Activated CD4-positive, alpha-beta T cell treated with anti-CD3 and anti-CD28 coated beads, Interleukin-2, amount 50 U/mL, for 24 hours (primary cell): Measurements from ENCODE around the gene MESP2.
"Not testable (repeated sequence)": the region's sequence is repeated elsewhere in the genome, so short reads cannot be mapped to it uniquely, and the experiment has no call there.

ENCODE experiments used
- DNase-seq, 2 donors: peaks; one replicate each; pipeline ENCODE4 v3.0.0-alpha.2; 2020; ENCODE audit warnings: low read depth in 1 of 2, low spot score in 1 of 2

Gene MESP2

DNA sequence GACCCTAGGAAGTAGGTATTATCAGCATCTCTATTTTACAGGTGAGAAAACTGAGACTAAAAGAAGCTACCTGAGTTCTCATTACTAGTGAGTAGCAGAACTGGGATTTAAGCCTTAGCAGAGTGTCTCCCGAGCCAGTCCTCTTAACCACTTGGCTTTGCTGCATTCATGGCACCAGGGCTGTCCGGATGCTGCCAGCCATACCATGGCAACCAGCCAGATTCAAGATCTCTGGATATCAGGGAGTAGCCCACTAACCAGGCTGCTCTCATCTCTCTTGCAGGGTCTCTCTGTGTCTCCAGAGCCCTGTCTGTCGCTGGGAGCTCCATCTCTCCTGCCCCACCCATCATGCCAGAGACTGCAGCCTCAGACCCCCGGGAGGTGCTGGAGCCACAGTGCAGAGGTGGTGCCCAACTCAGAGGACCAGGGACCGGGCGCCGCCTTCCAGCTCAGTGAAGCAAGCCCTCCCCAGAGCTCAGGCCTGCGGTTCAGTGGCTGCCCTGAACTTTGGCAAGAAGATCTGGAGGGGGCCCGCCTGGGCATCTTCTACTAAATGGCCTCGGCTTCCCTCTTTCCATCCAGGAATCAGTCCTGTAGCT is 1.7 kb downstream of the MESP2 start:
- no peak for DNase-seq

DNA sequence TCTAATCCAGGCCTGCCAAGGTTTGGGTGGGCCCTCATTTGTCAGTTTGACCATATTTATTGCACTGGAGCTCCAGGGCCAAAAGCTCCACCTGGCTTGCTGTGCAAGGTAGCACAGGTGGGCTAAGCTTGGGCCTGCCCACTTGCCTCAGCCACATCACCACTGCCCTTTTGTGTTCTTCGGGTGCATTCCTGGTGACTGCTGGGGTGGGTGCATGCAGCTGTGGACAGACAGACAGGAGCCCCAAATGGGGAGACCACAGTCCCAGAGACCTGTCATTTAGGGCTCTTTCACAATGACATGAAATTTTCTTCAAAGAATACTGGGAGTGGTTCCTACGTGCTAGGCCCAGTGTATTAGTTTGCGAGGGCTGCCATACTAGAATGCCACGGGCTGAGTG is 2.7 kb downstream of the MESP2 start:
- no peak for DNase-seq

DNA sequence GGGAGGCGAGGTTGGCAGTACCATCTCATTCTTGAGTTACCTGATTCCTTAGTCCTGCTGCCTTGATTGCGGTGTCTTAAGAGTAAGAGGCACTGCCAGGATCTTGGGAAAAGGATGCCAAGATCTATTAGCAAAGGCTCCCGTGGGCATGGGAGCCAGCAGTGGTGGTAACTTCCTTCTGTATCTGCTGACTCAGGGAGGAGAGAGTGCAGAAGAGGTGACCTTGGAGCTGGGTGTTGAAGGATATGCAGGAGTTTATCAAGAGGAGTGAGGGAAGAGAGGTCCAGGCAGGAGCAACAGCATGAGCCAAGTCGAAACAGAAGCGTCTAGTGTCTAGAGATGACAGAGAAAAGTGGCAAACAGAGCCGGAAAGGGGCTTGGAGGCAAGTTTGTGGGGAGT is 4.5 kb downstream of the MESP2 start:
- no peak for DNase-seq

DNA sequence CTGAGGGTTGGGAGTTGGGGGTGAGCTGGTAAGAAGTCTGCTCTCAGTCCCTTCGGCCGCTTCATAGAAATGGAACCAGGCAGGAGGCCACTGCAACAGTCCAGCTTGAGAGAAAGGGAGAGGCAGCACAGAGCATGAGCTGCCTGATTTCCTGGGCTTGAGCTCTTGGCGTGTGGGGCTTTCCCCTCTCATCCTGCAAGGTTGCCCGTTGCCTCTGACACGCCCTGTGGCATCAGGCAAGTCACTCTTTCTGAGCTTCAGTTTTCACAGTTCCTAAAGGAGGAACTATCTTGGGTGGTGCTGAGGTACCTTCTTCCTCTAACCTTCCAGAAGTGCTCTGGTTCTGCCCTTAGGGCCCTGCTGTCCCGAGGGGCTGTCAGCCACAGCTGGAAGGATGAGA is 4.9 kb downstream of the MESP2 start:
- DNase-seq, result no peak

DNA sequence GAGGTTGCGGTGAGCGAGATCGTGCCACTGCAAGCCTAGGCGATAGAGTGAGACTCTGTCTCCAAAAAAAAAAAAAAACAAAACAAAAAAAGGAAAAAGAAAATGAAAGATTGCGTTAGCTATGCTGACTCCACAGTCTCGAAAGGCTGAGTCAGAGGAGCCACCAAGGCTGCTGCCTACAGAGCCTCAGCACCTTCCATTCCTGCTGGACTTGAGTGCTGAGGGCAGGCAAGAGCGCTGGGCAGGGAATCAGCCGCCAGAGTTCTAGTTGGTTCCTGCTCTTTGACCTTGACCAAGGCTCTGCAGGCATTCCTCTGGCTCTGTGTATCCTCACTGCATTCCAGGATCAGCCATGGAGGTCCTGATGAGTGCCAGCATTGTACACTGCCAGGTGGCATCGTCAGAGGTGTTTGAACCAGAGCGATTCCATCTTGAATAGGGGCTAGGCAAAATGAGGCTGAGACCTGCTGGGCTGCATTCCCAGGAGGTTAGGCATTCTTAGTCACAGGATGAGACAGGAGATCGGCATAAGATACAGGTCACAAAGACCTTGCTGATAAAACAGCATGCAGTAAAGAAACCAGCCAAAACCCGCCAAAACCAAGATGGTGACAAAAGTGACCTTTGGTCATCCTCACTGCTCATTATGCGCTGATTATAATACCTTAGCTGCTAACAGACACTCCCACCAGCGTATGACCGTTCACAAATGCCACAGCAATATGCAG is 5.9 kb downstream of the MESP2 start:
- no peak for DNase-seq

DNA sequence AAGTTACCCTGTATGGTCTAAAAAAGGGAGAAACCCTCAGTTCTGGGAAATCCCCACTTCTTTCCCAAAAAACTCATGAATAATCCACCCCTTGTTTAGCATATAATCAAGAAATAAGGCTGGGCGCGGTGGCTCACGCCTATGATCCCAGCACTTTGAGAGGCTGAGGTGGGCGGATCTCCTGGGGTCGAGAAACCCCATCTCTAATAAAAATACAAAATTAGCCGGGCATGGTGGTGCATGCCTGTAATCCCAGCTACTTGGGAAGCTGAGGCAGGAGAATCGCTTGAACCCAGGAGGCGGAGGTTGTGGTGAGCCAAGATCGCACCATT is 6.5 kb downstream of the MESP2 start:
- not testable (repeated sequence) for DNase-seq

DNA sequence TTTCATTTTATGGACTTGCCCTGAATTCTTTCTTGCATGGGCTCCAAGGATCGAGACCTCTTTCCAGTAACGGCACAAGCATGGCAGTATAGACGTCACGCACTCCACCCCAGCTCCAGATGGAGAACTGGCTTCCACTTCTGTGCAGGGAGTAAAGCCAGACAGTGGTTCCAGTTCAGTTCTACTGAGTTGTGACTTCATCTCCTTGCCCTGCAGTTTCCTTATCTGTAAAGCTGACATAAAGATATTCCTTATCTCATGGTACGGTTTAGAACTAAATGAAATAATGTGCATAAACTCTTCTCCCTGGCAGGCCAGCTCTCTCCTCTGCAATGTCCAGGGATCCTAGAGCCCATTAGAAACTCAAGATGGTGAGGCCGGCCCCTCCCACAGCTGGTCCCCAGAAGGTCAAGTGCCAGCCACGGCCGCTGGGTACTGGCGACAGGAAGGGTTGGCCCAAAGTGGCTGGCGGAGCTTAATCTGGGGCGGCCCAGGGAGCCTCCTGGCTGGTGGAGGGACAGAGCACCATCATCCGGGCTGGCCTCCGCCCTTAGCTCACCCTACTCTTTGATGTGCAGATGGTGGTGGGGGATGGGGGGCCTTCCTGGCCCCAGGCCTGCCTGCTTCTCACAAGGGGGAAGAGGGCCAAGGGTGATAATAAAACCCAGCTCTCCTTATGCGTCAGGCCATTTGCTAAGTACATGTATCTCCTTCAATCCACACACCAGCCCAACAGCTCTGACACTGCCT is 7.2 kb downstream of the MESP2 start:
- no peak for DNase-seq

DNA sequence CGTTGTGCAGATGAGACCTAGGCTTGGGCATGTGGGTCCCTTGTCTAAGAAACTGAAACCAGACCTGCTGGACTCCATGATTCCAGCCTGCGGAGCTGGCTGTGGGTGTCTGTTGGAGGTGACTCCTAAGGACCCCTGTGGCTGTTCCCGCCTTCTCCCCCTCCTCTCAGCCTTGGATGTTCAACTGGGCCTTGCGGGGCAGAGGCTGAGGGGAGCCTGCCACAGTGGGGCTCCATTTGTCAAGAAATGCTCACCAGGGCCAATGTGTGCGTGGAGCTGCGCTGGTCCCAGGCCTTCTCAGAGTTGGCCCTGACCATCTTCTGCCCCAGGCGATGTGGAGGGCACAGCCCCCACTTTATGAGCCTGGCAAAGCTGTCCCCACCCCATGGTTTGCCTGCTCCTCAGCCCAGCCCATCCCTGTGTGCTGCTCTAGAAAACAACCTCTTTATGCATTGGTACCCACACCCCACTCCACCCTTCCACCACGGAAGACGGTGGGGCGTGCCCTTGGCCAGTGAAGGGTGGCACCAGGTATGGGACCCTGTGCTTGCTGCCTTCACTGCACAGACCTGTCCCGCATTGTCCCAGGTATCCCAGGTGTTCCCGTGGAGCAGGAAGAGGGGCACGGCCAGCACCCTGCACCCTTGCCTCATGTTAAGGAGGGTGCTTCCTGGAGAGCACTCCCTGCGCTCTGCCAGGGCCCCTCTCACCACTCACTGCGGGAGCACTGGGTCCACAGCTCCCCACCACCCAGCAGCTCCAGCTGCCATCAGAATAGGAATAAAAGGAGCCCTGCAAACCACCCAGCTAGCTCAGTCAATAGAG is 7.9 kb downstream of the MESP2 start:
- no peak for DNase-seq

DNA sequence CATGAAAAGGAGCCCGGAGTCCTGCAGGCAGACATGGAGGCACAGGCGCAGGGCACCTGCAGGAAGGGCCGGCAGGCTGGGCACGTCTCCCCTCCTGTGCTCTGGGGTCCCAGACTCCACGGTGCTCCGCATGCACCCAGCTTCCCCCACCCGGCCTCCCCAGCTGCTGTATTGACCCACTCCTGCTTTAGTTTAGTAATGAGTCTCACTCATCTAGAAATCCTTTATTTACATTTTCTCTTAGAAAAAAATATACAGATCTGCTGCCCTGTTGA is 8.5 kb downstream of the MESP2 start:
- no peak for DNase-seq

DNA sequence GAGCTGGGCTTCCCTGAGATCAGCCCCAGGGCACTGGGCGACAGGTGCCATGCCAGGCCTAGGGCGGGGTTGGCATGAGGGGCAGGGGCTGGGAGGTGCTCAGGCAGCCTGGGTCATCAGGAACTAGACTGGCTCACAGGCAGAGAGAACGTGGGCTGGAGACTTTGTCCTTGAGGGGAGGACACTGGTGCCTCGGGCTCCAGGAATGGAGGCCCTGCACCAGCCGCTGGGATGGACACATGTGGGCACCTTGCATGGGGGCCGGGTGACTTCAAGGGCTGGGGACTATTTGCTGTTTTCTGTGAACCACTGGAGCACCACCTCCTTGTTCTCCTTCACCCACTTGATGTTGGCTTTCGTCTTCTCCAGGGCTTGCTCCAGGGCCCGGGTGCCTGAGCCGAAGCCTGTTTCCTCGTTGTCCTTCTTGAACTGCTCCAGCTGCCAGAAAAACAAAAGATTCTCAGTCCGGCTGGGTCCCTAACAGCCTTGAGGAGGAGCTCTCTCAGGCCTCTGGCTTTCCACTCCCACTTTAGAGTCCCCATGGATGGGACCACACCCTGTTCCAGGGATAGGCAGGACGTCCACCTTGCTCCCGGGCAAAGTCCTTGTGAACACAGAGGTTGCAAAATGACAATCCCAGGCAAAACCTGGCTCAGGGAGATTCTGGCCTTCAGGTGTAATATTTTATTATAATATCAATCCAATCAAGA is 9.1 kb downstream of the MESP2 start:
- no peak for DNase-seq

DNA sequence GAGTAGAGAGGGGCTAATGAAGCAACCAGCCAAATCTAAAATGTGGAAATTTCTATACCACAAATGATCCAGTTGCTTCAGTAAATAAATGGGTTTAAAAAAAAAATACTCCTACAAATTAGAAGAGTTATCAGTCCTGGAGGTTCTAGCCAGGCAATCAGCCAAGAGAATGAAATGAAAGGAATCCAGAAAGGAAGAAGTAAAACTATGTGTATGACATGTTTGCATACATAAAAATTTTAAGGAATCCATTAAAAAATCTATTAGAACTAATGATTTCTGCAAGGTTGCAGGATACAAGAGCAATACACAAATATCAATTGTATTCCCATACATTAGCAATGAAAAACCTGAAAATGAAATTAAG is 9.6 kb downstream of the MESP2 start:
- DNase-seq, result no peak

DNA sequence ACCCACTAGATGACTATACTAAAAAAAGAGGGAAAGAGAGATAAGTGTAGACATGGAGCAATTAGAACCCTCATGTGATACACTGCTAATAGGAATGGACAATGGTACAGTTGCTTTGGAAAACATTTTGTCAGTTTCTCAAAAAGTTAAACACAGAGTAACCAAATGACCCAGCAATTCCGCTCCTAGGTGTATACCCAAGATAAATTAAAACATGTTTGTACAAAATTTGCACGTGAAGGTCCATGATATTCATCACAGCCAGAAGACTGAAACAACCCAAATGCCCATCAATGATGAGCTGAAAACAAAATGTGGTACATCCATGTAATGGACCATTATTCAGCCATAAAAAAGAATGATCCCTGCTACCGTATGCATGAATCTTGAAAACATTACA is 11.8 kb downstream of the MESP2 start:
- no peak for DNase-seq

DNA sequence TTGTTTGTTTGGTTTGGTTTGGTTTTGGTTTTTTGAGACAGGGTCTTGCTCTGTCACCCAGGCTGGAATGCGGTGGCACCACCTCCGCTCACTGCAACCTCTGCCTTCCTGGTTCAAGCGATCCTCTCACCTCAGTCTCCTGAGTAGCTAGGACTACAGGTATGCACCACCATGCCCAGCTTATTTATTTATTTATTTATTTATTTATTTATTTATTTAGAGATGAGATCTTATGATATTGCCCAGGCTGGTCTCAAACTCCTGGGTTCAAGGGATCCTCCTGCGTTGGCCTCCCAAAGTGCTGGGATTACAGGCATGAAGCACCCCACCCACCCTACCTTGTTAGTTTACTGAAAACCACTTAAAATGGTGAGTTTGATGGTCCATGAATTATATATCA is 12.5 kb downstream of the MESP2 start:
- DNase-seq, result not testable (repeated sequence)

DNA sequence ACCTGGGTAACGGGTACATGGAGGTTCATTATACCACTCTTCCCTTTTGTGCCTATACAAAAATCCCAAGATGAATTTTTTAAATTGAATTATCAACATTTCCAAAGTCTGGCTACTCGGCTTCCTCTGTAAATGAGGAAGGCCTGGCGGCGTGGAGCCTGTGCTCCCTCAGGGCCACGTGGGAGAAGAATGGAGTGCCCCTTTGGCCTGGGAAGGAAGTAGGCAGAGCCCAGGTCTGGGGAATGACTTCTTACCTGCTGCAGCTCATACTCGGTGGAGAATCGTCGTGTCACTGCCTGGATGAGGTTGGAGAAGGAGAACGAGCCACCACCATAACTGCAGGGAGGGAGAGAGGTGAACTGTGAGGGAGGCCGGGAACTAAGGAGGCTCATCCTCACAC is 14.1 kb downstream of the MESP2 start:
- no peak for DNase-seq

DNA sequence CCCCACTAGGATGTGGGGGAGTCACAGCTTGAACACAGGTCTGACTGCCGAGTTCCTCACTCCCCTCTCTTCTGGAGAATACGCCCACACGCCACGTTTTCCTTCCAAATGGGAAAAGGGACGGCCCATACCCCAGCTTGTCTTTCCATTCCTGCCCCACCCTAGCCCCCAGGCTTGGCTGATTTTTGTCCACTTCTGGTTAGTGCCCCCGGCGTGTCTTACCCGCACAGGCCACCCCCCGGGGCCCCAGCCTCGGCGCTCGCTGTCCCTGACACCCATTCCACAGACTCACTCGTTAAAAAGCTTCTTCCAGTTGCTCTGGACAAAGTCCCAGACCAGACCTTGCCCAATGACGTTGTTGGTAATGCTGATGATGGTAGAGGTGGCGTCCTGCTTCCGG is 14.5 kb downstream of the MESP2 start:
- DNase-seq, result no peak

DNA sequence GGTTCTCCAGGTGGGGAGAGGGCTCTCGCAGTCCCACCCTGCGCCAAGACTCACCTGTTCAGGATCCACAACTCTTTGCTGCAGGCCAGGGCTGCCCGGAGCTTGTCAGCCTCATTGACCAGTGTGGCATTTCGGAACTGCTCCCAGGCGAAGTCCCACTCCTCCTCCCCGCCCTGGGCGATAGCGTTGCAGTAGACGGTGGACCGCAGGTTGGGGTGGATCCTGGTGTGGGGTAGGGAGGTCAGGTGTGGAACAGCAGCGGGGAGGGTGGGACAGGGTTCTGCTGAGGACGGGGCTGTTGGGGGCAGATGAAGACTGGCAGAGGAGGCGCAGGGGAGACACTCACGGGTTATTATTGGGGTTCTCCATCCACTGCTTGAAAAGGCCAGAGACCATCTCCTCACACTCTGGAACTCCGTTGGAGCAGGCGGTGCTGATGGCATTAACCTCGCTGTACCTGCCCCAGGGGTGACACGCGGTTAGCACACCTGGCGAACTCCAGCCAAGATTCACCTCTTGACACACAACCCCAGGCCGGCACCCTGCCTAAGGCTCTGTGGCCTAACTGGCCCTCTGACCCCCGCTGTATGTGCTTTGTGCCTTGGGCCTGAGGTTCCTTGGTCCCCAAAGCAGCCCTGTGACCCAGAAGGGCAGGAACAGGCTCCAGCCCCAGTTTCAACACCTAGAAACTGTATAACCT is 16.1 kb downstream of the MESP2 start:
- DNase-seq, result no peak

DNA sequence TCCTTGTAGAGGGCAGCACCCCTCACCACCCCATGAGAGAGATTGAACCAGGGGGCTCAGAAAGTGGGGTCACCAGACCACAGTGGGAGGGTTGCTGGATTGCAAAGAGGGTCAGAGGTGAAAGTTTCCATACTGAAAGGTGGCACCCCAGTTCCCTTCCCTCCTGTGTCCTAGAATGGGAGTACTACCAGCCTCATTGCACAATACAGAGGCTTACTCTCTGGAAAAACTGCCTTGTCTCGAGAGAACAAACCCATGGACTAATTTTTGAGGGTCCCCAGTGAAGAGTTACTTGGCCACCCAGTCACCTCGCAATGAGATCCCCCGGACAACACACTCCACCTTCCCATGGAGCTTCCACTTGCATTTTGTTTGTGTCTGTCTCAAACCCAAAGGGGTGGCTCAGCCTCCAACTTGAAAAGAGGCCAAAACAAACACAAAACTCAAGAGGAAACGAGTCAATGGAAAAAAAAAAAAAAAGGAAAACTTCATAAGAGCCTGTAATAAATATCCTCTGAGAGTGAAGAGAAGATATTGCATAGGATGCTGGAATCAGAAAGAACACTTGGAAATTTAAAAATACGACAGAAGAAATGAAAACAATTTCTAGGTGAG is 18.6 kb downstream of the MESP2 start:
- no peak for DNase-seq

DNA sequence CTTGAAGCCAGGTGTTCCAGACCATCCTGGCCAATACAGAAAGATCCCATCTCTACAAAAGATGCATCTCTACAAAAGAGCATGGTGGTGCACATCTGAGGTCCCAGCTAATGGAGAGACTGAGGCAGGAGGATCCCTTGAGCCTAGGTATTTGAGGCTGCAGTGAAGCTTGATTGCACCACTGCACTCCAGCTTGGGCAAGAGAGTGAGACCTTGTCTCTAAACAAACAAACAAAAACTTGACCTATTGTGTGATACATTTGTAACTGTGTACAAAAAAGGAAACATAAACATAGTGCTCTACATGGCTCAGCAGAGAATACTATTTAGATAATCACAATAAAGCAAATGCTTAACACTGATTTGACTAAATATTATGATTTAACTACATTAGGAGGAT is 19.9 kb downstream of the MESP2 start:
- no peak for DNase-seq

DNA sequence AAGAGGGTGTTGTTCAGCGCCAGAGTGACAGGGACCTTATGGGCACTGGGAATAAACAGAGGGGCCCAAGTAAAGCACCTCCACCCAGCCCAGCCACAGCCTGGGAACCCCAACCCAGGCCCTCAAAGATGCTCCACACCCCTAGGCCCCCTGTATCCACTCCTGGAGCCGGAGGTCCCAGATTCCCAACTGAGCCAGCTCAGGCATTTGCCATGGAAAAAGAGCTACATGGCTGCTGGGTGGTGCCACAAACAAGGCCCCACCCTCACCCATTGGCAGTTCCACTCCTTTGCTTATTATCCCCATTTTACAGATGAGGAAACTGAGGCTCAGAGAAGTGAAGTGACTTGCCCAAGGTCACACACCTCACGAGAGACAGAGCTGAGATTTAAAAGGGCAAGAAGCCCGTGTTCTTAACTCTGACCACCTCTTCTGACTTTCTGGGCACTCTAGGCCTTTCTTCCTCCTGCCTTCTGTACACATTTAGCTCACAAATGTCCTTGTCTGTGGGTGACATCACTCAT is 21.6 kb downstream of the MESP2 start:
- DNase-seq, result no peak
